IMR-90 (cell line): ENCODE results near the gene DPF3. TPM values are rescaled to one million over a fixed set of nuclear protein-coding genes. Genes with fewer than 3 reads are reported as not detected.

ENCODE experiments used
- ATAC-seq: fragments of 200-7000 bp; cut with Tn5 transposase; 2 replicates; pipeline ENCODE4 v1.9.1; 2020; ENCODE audit warnings: low read depth, mild to moderate bottlenecking, moderate library complexity
- BruUV-seq: library from RNA; stranded (reverse); fragments of 400-500 nt; replicated peaks from 2 replicates; lab custom pipeline; 2021; lab: Mats Ljungman, UMichigan
- CTCF ChIA-PET: fragments of 300-600 bp; formaldehyde crosslinking; extraction: SDS; loops from one replicate; lab custom pipeline; 2021; ENCODE audit warnings: antibody characterized with exemption; lab: Yijun Ruan, JAX
- POLR2A ChIA-PET: fragments of 300-600 bp; sonication (Branson Sonifier 250); formaldehyde crosslinking; loops from one replicate; lab custom pipeline; 2022; ENCODE audit warnings: antibody characterized with exemption; ENCODE audit not compliant: unreplicated experiment; lab: Charles Lee
- DNase-seq: peaks from one replicate; pipeline ENCODE4 v3.0.0; 2013
- H2AFZ ChIP-seq: replicated peaks from 2 replicates; pipeline ENCODE3; 2013; ENCODE audit warnings: low read length, mild to moderate bottlenecking; ENCODE audit not compliant: poor library complexity
- H2AK5ac ChIP-seq: 2 replicates; pipeline ENCODE4 v1.6.1; 2013; ENCODE audit warnings: low read depth, low read length, inconsistent platforms
- H2AK9ac ChIP-seq: replicated peaks from 2 replicates; pipeline ENCODE3; 2013; ENCODE audit warnings: mild to moderate bottlenecking, low read depth, low read length, moderate library complexity; ENCODE audit not compliant: poor library complexity
- H2BK120ac ChIP-seq: 2 replicates; pipeline ENCODE4 v1.6.1; 2013; ENCODE audit warnings: low read depth, low read length, inconsistent platforms
- H2BK15ac ChIP-seq: 3 replicates; pipeline ENCODE4 v1.6.1; 2013; ENCODE audit warnings: low read depth, low read length, inconsistent platforms
- H2BK20ac ChIP-seq: 2 replicates; pipeline ENCODE4 v1.6.1; 2013; ENCODE audit warnings: low read depth, mild to moderate bottlenecking, inconsistent platforms, low read length, moderate library complexity
- H2BK5ac ChIP-seq: 2 replicates; pipeline ENCODE4 v1.6.1; 2013; ENCODE audit warnings: mild to moderate bottlenecking, low read depth, low read length, inconsistent platforms; ENCODE audit not compliant: poor library complexity, severe bottlenecking
- H3K14ac ChIP-seq: replicated peaks from 2 replicates; pipeline ENCODE4 v1.6.1; 2013; ENCODE audit warnings: low read depth, low read length, inconsistent platforms
- H3K18ac ChIP-seq: 2 replicates; pipeline ENCODE4 v1.6.1; 2013; ENCODE audit warnings: low read depth, low read length, control low read depth
- H3K23ac ChIP-seq: 2 replicates; pipeline ENCODE4 v1.6.1; 2013; ENCODE audit warnings: low read depth, low read length, inconsistent platforms
- H3K27ac ChIP-seq: 2 replicates; pipeline ENCODE4 v1.5.1; 2013; ENCODE audit warnings: mild to moderate bottlenecking, control low read depth, low read length; ENCODE audit not compliant: insufficient read depth
- H3K27me3 ChIP-seq: 2 replicates; pipeline ENCODE4 v1.6.1; 2013; ENCODE audit warnings: low read length; ENCODE audit not compliant: control insufficient read depth, insufficient read depth
- H3K36me3 ChIP-seq: 2 replicates; pipeline ENCODE4 v1.6.1; 2013; ENCODE audit warnings: low read length, mixed read lengths; ENCODE audit not compliant: control insufficient read depth, insufficient read depth
- H3K4ac ChIP-seq: 2 replicates; pipeline ENCODE4 v1.6.1; 2013; ENCODE audit warnings: low read depth, low read length, inconsistent platforms
- H3K4me1 ChIP-seq: 2 replicates; pipeline ENCODE4 v1.6.1; 2013; ENCODE audit warnings: low read length, mixed read lengths; ENCODE audit not compliant: control insufficient read depth, insufficient read depth
- H3K4me2 ChIP-seq: 2 replicates; pipeline ENCODE4 v1.6.1; 2013; ENCODE audit warnings: low read depth, mild to moderate bottlenecking, control low read depth, low read length, moderate library complexity
- H3K4me3 ChIP-seq: 2 replicates; pipeline ENCODE4 v1.5.1; 2013; ENCODE audit warnings: low read depth, mild to moderate bottlenecking, control low read depth, low read length, moderate library complexity; ENCODE audit not compliant: insufficient read depth
- H3K56ac ChIP-seq: 2 replicates; pipeline ENCODE4 v1.6.1; 2013; ENCODE audit warnings: low read length, inconsistent platforms; ENCODE audit not compliant: insufficient read depth; ENCODE audit errors: extremely low read depth
- H3K79me1 ChIP-seq, 2 experiments: 2 replicates each; pipeline ENCODE4 v1.6.1; 2013; ENCODE audit warnings: low read length in 2 of 2, inconsistent platforms in 1 of 2, low read depth in 1 of 2
- H3K9ac ChIP-seq: 2 replicates; pipeline ENCODE4 v1.6.1; 2013; ENCODE audit warnings: low read depth, low read length, control low read depth
- H3K9me1 ChIP-seq: 2 replicates; pipeline ENCODE4 v1.6.1; 2013; ENCODE audit warnings: low read length, inconsistent platforms; ENCODE audit not compliant: insufficient read depth
- H3K9me3 ChIP-seq: 2 replicates; pipeline ENCODE4 v1.6.1; 2013; ENCODE audit warnings: low read length; ENCODE audit not compliant: control insufficient read depth, insufficient read depth
- H4K20me1 ChIP-seq: 2 replicates; pipeline ENCODE4 v1.6.1; 2013; ENCODE audit warnings: low read length, inconsistent platforms; ENCODE audit not compliant: insufficient read depth
- H4K5ac ChIP-seq: 2 replicates; pipeline ENCODE4 v1.6.1; 2013; ENCODE audit warnings: mild to moderate bottlenecking, low read depth, low read length, control low read depth
- H4K8ac ChIP-seq, 2 experiments: 2 replicates each; pipeline ENCODE4 v1.6.1; 2013; ENCODE audit warnings: low read depth in 2 of 2, low read length in 2 of 2, control low read depth in 1 of 2, inconsistent platforms in 1 of 2
- H4K91ac ChIP-seq: 2 replicates; pipeline ENCODE4 v1.6.1; 2013; ENCODE audit warnings: low read depth, low read length, inconsistent platforms; ENCODE audit not compliant: insufficient read depth
- BHLHE40 ChIP-seq: fragments of 150-350 bp; IDR thresholded peaks from 2 replicates; pipeline ENCODE4 v1.6.1; 2016; ENCODE audit warnings: mild to moderate bottlenecking, low read depth, low read length
- WGBS, 2 experiments: methylation state at CpG; one replicate each; pipeline versions ENCODE4 v1.1.5 to v1.1.7; 2013; ENCODE audit warnings: missing lambda C conversion rate in 2 of 2; ENCODE audit not compliant: insufficient read length in 1 of 2; ENCODE audit errors: extremely low coverage in 2 of 2; 5-methylcytosine and 5-hydroxymethylcytosine counted together
- dilution Hi-C: fragments of 300-500 bp; cut with HindIII; formaldehyde crosslinking; loops from one replicate; pipeline ENCODE4 v1.14.3; 2018; ENCODE audit warnings: low sequenced_read_pairs; ENCODE audit not compliant: unreplicated experiment
- in situ Hi-C: fragments of 300-500 bp; cut with MboI; formaldehyde crosslinking; loops from 3 replicates; pipeline ENCODE4 v1.14.3; 2019; ENCODE audit warnings: low sequenced_read_pairs, inconsistent platforms, mixed read lengths
- intact Hi-C: fragments of 100-400 bp; cut with micrococcal nuclease; formaldehyde crosslinking; loops from 2 replicates; pipeline ENCODE4 v1.10.0; 2022
- polyA plus RNA-seq, 3 experiments: library from polyadenylated mRNA; depleted of rRNA; stranded (reverse); fragments of >200 nt; gene quantifications; 2 replicates each; pipeline ENCODE4 v1.2.3, GENCODE V29; 2012; ENCODE audit warnings: low replicate concordance in 1 of 3
- total RNA-seq: library from RNA; depleted of rRNA; stranded (reverse); fragments of >200 nt; gene quantifications from 2 replicates; pipeline ENCODE4 v1.2.3, GENCODE V29; 2012

Gene DPF3
- total and polyA plus RNA-seq, 2 of the 4 experiments (the other 2 are of a cell fraction), result 30.5 to 32.8 TPM

GRCh38 chr14:72683787-72684186 is 210.1 kb downstream of the DPF3 start:
- peak overlapping the region in 1 of 2 experiments; percentile 60; a peak in 2 of 4 replicates for H4K8ac ChIP-seq
- peaks cover 29% of the 10 kb centered on the region for H3K9me1 ChIP-seq
- no peaks in the 10 kb centered on the region for H4K20me1 ChIP-seq
- H3K23ac ChIP-seq, result no peak overlapping the region
- H2AK9ac ChIP-seq, result no peak overlapping the region
- no peak overlapping the region for H2AFZ ChIP-seq
- no peak overlapping the region for H3K4me2 ChIP-seq
- no peak overlapping the region for H3K27ac ChIP-seq
- H3K9ac ChIP-seq, result no peak overlapping the region
- H3K56ac ChIP-seq, result no peak overlapping the region
- no peak overlapping the region for H3K4ac ChIP-seq
- H3K27me3 ChIP-seq, result no peaks in the 10 kb centered on the region
- peaks cover 4 to 28% of the 10 kb centered on the region in 2 experiments; a peak in 2 of 4 replicates for H3K79me1 ChIP-seq
- ATAC-seq (no peak), DNase-seq (peak; percentile 53)
- H3K4me3 ChIP-seq, result no peak overlapping the region
- no peak overlapping the region for H4K5ac ChIP-seq
- CTCF ChIA-PET, result no interaction called here
- 100% methylated on average over 1 of the region's 4 CpGs; no CpG with 5 or more reads in 1 of the 2 experiments for WGBS, 2 experiments
- H3K14ac ChIP-seq, result no peak overlapping the region; the same call in 1 of the 2 replicates
- peak overlapping the region; percentile 29; the same call in 1 of the 2 replicates for H2AK5ac ChIP-seq
- H4K91ac ChIP-seq, result no peak overlapping the region
- no peak overlapping the region for H2BK5ac ChIP-seq
- H3K4me1 ChIP-seq, result peaks cover 23% of the 10 kb centered on the region
- TF ChIP-seq BHLHE40, result no peak
- intact Hi-C loops (no loop called here), dilution Hi-C loops (no loop called here), in situ Hi-C loops (no loop called here)
- BruUV-seq, result no TSS peak
- H2BK15ac ChIP-seq, result no peak overlapping the region
- no peak overlapping the region for H3K18ac ChIP-seq
- POLR2A ChIA-PET, result interaction anchor here (0.6 kb wide), 1 partner anchor 37 kb away, joined by 3 read pairs; no protein-coding TSS in a partner anchor
- H3K36me3 ChIP-seq, result peaks cover 4% of the 10 kb centered on the region; the same call in 1 of the 2 replicates
- peak overlapping the region; percentile 42; the same call in 1 of the 2 replicates for H2BK120ac ChIP-seq
- H3K9me3 ChIP-seq, result no peaks in the 10 kb centered on the region
- H2BK20ac ChIP-seq, result no peak overlapping the region
